Activated T-helper 1 cell treated with anti-CD3 and anti-CD28 coated beads, Interleukin-12 subunit alpha, Interleukin-12 subunit beta, Interleukin-2, Interleukin-4 antibody, amounts not matched to agents 30 ng/mL and 10 ng/mL and 1 ng/mL, durations not matched to agents 14 hours and 24 hours and 36 hours (primary cell): Measurements from ENCODE around the gene BTBD9. TPM values are rescaled to one million over a fixed set of nuclear protein-coding genes. Genes with fewer than 3 reads are reported as not detected.

Source experiments
- DNase-seq: peaks from one replicate; pipeline ENCODE4 v3.0.0; 2021; ENCODE audit warnings: low spot score
- H3K27ac Mint-ChIP-seq: one replicate; pipeline ENCODE4 v1.8.0; 2021; ENCODE audit warnings: mild to moderate bottlenecking, mixed read lengths
- H3K27me3 Mint-ChIP-seq: one replicate; pipeline ENCODE4 v1.8.0; 2022; ENCODE audit warnings: mild to moderate bottlenecking, moderate library complexity, mixed read lengths; ENCODE audit not compliant: insufficient read depth
- H3K36me3 Mint-ChIP-seq: one replicate; pipeline ENCODE4 v1.8.0; 2021; ENCODE audit warnings: low read depth, mixed read lengths
- H3K4me1 Mint-ChIP-seq: one replicate; pipeline ENCODE4 v1.8.0; 2021; ENCODE audit warnings: low read depth, mixed read lengths
- H3K4me3 Mint-ChIP-seq: one replicate; pipeline ENCODE4 v1.8.0; 2021; ENCODE audit warnings: mild to moderate bottlenecking, moderate library complexity, mixed read lengths
- H3K9me3 Mint-ChIP-seq: one replicate; pipeline ENCODE4 v1.8.0; 2021; ENCODE audit warnings: mixed read lengths
- intact Hi-C: fragments of 100-400 bp; cut with micrococcal nuclease; formaldehyde crosslinking; loops from one replicate; pipeline ENCODE4 v1.15.1; 2024
- total RNA-seq: library from RNA; stranded (reverse); gene quantifications from 2 replicates; pipeline ENCODE4 v1.2.3, GENCODE V29; 2022

BTBD9 gene
- total RNA-seq, 1 donor from 2014 or later: 14.5 TPM

GRCh38 chr6:38610050-38610625 is 29.6 kb downstream of the BTBD9 start:
- no peak for DNase-seq
- intact Hi-C loops: no loop called here
- H3K36me3 Mint-ChIP-seq: no peaks in the 10 kb centered on the region
- no peaks in the 10 kb centered on the region for H3K9me3 Mint-ChIP-seq
- H3K27ac Mint-ChIP-seq: no peak overlapping the region
- no peaks in the 10 kb centered on the region for H3K27me3 Mint-ChIP-seq
- H3K4me1 Mint-ChIP-seq: no peaks in the 10 kb centered on the region
- no peak overlapping the region for H3K4me3 Mint-ChIP-seq

DNA sequence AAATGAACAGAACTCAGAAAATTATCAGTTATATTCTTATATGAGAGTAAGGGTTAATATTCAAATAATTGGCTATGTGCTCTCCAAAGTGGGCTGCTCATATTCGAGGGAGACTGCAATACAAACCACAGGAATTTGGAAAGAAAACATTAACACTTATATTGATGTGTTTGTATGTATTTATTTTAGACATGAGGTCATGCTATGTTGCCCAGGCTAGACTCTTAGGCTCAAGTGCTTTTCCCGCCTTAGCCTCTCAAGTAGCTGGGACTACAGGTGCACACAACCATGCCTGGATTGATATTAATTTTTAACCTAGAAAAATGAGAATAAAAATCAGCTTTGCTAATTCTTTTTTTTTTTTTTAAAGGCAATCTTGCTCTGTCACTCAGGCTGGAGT is 35.0 kb downstream of the BTBD9 start:
- H3K27me3 Mint-ChIP-seq: peaks cover 2% of the 10 kb centered on the region
- no peaks in the 10 kb centered on the region for H3K36me3 Mint-ChIP-seq
- no peak overlapping the region for H3K4me3 Mint-ChIP-seq
- no peak for DNase-seq
- intact Hi-C loops: no loop called here
- no peaks in the 10 kb centered on the region for H3K9me3 Mint-ChIP-seq
- H3K4me1 Mint-ChIP-seq: no peaks in the 10 kb centered on the region
- no peak overlapping the region for H3K27ac Mint-ChIP-seq

- intact Hi-C loops: no loop called here
- no peak overlapping the region for H3K4me3 Mint-ChIP-seq
- H3K36me3 Mint-ChIP-seq: no peaks in the 10 kb centered on the region
- H3K27me3 Mint-ChIP-seq: peaks cover 2% of the 10 kb centered on the region
- H3K9me3 Mint-ChIP-seq: no peaks in the 10 kb centered on the region
- no peaks in the 10 kb centered on the region for H3K4me1 Mint-ChIP-seq
- no peak for DNase-seq
- no peak overlapping the region for H3K27ac Mint-ChIP-seq
Measured at GRCh38 chr6:38603966-38604365, 35.8 kb downstream of the BTBD9 start.

- Mint-ChIP-seq H3K27ac (no peak overlapping the region), H3K36me3 (no peaks in the 10 kb centered on the region), H3K9me3 (no peaks in the 10 kb centered on the region), H3K4me1 (no peaks in the 10 kb centered on the region), H3K4me3 (no peak overlapping the region), H3K27me3 (peaks cover 2% of the 10 kb centered on the region)
- intact Hi-C loops: no loop called here
- no peak for DNase-seq
Measured at GRCh38 chr6:38603496-38603895, 36.2 kb downstream of the BTBD9 start.

- H3K4me3 Mint-ChIP-seq: no peak overlapping the region
- no peaks in the 10 kb centered on the region for H3K4me1 Mint-ChIP-seq
- no peaks in the 10 kb centered on the region for H3K9me3 Mint-ChIP-seq
- peaks cover 2% of the 10 kb centered on the region for H3K27me3 Mint-ChIP-seq
- no peak overlapping the region for H3K27ac Mint-ChIP-seq
- H3K36me3 Mint-ChIP-seq: peaks cover 3% of the 10 kb centered on the region
- intact Hi-C loops: no loop called here
- DNase-seq: no peak
Measured at GRCh38 chr6:38599966-38600550, 39.7 kb downstream of the BTBD9 start.

- no peak for DNase-seq
- H3K27me3 Mint-ChIP-seq: no peaks in the 10 kb centered on the region
- no peaks in the 10 kb centered on the region for H3K9me3 Mint-ChIP-seq
- no peak overlapping the region for H3K4me3 Mint-ChIP-seq
- H3K36me3 Mint-ChIP-seq: peaks cover 3% of the 10 kb centered on the region
- H3K27ac Mint-ChIP-seq: no peak overlapping the region
- intact Hi-C loops: no loop called here
- no peaks in the 10 kb centered on the region for H3K4me1 Mint-ChIP-seq
Measured at GRCh38 chr6:38599261-38599660, 40.5 kb downstream of the BTBD9 start.

DNA sequence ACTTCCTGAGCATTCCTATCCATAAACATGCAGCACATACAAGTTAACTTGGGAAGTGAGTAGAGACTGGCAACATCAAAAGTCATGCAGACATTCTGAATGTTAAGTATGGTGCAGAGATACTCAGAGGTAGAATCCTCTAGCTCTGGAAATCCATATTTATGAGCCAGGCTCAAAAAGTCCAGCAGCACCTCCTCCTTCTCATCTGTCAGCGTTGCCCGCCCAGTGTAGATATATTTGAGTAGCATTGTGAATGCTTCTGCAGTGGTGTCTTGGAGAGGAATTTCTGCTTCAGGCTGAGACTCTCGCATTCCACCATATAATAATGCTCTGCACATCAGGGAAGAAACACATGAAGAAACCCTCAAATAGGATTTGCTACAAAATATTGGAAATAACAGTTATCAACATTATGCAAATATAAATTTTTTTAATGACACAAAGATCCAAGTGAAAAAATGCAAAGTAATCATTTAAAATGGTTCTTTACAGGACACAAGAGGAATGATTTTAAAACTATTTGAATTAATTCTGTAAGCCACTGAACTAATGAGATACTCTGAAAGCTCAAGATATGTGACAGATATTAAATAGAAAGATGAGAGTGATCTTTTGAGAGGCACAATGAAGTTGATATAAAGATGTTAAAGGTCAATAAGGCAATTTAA is 45.6 kb downstream of the BTBD9 start:
- H3K27ac Mint-ChIP-seq: no peak overlapping the region
- intact Hi-C loops: no loop called here
- H3K9me3 Mint-ChIP-seq: no peaks in the 10 kb centered on the region
- no peak overlapping the region for H3K4me3 Mint-ChIP-seq
- DNase-seq: no peak
- no peaks in the 10 kb centered on the region for H3K4me1 Mint-ChIP-seq
- no peaks in the 10 kb centered on the region for H3K27me3 Mint-ChIP-seq
- H3K36me3 Mint-ChIP-seq: peaks cover 10% of the 10 kb centered on the region

DNA sequence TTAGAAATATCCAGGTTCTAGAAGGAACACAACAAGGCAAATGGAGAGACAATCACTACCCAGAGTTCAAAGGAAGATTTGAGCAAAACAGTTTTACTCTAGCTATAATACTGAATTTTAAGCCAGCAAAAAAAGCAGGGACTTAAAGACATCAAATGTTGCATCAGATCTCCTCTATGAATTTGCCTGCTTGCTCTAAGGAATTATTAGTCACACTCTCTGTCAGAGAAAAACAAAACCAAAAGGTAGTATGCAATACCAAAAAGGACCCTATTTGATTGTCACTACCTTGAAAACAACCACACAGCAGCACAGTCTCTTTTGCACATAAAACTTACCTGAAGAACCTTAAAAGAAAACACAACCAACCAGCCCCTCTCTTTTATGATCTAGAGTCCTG is 46.3 kb downstream of the BTBD9 start:
- H3K27me3 Mint-ChIP-seq: no peaks in the 10 kb centered on the region
- H3K4me3 Mint-ChIP-seq: no peak overlapping the region
- intact Hi-C loops: no loop called here

DNA sequence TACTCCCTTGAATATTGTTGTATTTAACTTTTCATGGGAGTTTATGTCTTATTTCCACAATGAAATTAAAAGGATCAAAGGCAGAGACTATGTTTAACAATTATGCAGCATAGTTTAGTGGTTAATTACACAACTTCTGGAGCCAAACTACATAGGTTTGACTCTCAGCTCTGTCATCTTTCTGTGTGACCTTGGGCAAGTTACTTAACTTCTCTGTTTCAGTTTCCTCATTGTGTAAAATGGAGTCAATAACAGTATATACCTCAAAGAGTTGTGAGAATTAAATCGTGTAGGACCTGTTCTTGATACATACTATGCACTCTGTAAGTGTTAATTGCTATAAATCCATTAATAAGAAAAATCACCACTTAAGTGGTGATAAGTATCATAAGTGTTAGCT is 48.3 kb downstream of the BTBD9 start:
- no peak for DNase-seq
- Mint-ChIP-seq H3K36me3 (peaks cover 10% of the 10 kb centered on the region), H3K27ac (no peak overlapping the region), H3K9me3 (no peaks in the 10 kb centered on the region), H3K4me3 (no peak overlapping the region), H3K27me3 (no peaks in the 10 kb centered on the region), H3K4me1 (no peaks in the 10 kb centered on the region)
- intact Hi-C loops: no loop called here

More for the DNA sequence above, 46.3 kb downstream of the BTBD9 start:
- Mint-ChIP-seq H3K27ac (no peak overlapping the region), H3K4me1 (no peaks in the 10 kb centered on the region), H3K36me3 (peaks cover 10% of the 10 kb centered on the region), H3K9me3 (no peaks in the 10 kb centered on the region)
- DNase-seq: no peak

- Mint-ChIP-seq H3K27me3 (no peaks in the 10 kb centered on the region), H3K4me1 (no peaks in the 10 kb centered on the region), H3K4me3 (no peak overlapping the region), H3K9me3 (no peaks in the 10 kb centered on the region), H3K27ac (no peak overlapping the region), H3K36me3 (peaks cover 10% of the 10 kb centered on the region)
- no peak for DNase-seq
- intact Hi-C loops: no loop called here
Measured at GRCh38 chr6:38589367-38589720, 50.4 kb downstream of the BTBD9 start.

GRCh38 chr6:38588631-38589366 is 50.9 kb downstream of the BTBD9 start:
- H3K4me1 Mint-ChIP-seq: no peaks in the 10 kb centered on the region
- intact Hi-C loops: no loop called here
- H3K27ac Mint-ChIP-seq: no peak overlapping the region
- H3K27me3 Mint-ChIP-seq: no peaks in the 10 kb centered on the region
- no peak overlapping the region for H3K4me3 Mint-ChIP-seq
- no peaks in the 10 kb centered on the region for H3K9me3 Mint-ChIP-seq
- no peak for DNase-seq
- peaks cover 10% of the 10 kb centered on the region for H3K36me3 Mint-ChIP-seq

GRCh38 chr6:38587766-38588362 is 51.9 kb downstream of the BTBD9 start:
- no peak for DNase-seq
- Mint-ChIP-seq H3K4me3 (no peak overlapping the region), H3K36me3 (peaks cover 8% of the 10 kb centered on the region), H3K9me3 (no peaks in the 10 kb centered on the region), H3K27me3 (no peaks in the 10 kb centered on the region), H3K4me1 (no peaks in the 10 kb centered on the region), H3K27ac (no peak overlapping the region)
- intact Hi-C loops: no loop called here

GRCh38 chr6:38586992-38587391 is 52.7 kb downstream of the BTBD9 start:
- no peaks in the 10 kb centered on the region for H3K4me1 Mint-ChIP-seq
- H3K36me3 Mint-ChIP-seq: peaks cover 3% of the 10 kb centered on the region
- H3K9me3 Mint-ChIP-seq: no peaks in the 10 kb centered on the region
- no peak overlapping the region for H3K27ac Mint-ChIP-seq
- intact Hi-C loops: no loop called here
- no peaks in the 10 kb centered on the region for H3K27me3 Mint-ChIP-seq
- no peak for DNase-seq
- no peak overlapping the region for H3K4me3 Mint-ChIP-seq
